SK-N-SH (cell line): Measurements from ENCODE around the gene ASAP2. TPM values are rescaled to one million over a fixed set of nuclear protein-coding genes. Genes with fewer than 3 reads are reported as not detected.

Experiments used
- CTCF ChIA-PET: fragments of 300-600, 350-600 bp; formaldehyde crosslinking; extraction: SDS; loops from one replicate; lab custom pipeline; 2021; lab: Yijun Ruan, JAX
- POLR2A ChIA-PET: fragments of 350-600 bp; sonication (Branson Sonifier 250); formaldehyde crosslinking; extraction: SDS; loops from one replicate; lab custom pipeline; 2020; ENCODE audit warnings: antibody characterized with exemption, inconsistent platforms; lab: Yijun Ruan, JAX
- DNase-seq: peaks from one replicate; pipeline ENCODE4 v3.0.0; 2012
- H2AFZ ChIP-seq: fragments of 200-600 bp; sonication (generic); 2 replicates; pipeline ENCODE4 v1.8.1; 2016; ENCODE audit warnings: antibody characterized with exemption, mild to moderate bottlenecking, low read depth
- H3F3A ChIP-seq: fragments of 200-600 bp; sonication (generic); replicated peaks from 2 replicates; pipeline ENCODE3; 2016; ENCODE audit warnings: antibody characterized with exemption, mild to moderate bottlenecking; ENCODE audit not compliant: insufficient read depth
- H3K27ac ChIP-seq, 2 experiments: fragments of 200-500 bp in 1 of 2; fragments of 200-600 bp in 1 of 2; sonication (Bioruptor generic) in 1 of 2; sonication (generic), shearing (Covaris generic) in 1 of 2; 2 replicates each; pipeline versions ENCODE4 v1.5.1 to v1.6.1; 2014 to 2016; ENCODE audit warnings: low read depth in 2 of 2, inconsistent platforms in 1 of 2, low read length in 1 of 2, mild to moderate bottlenecking in 1 of 2, mixed read lengths in 1 of 2
- H3K27me3 ChIP-seq: fragments of 200-600 bp; sonication (generic), shearing (Covaris generic); 2 replicates; pipeline ENCODE4 v1.6.1; 2016; ENCODE audit warnings: mixed run types; ENCODE audit not compliant: insufficient read depth
- H3K36me3 ChIP-seq, 2 experiments: fragments of 200-500 bp in 1 of 2; fragments of 200-600 bp in 1 of 2; sonication (Bioruptor generic) in 1 of 2; sonication (generic) in 1 of 2; replicated peaks in 1 of 2; 2 replicates each; pipeline versions ENCODE3 to v1.5.1; 2014 to 2016; ENCODE audit warnings: low read length in 1 of 2, mild to moderate bottlenecking in 1 of 2; ENCODE audit not compliant: insufficient read depth in 2 of 2, control insufficient read depth in 1 of 2
- H3K4me1 ChIP-seq, 2 experiments: fragments of 200-500 bp in 1 of 2; fragments of 200-600 bp in 1 of 2; sonication (Bioruptor generic) in 1 of 2; sonication (generic), shearing (Covaris generic) in 1 of 2; 2 replicates each; pipeline versions ENCODE4 v1.5.1 to v1.6.1; 2014 to 2016; ENCODE audit warnings: low read depth in 1 of 2, low read length in 1 of 2, mixed run types in 1 of 2; ENCODE audit not compliant: insufficient read depth in 2 of 2, control insufficient read depth in 1 of 2
- H3K4me2 ChIP-seq: fragments of 200-600 bp; sonication (generic), shearing (Covaris generic); 2 replicates; pipeline ENCODE4 v1.6.1; 2017; ENCODE audit warnings: mixed run types
- H3K4me3 ChIP-seq, 2 experiments: fragments of 200-500 bp in 1 of 2; fragments of 200-600 bp in 1 of 2; sonication (Bioruptor generic) in 1 of 2; sonication (generic), shearing (Covaris generic) in 1 of 2; 2 replicates each; pipeline versions ENCODE4 v1.5.1 to v1.8.1; 2014 to 2016; ENCODE audit warnings: low read depth in 2 of 2, inconsistent platforms in 1 of 2, low read length in 1 of 2, mild to moderate bottlenecking in 1 of 2, mixed read lengths in 1 of 2, moderate library complexity in 1 of 2
- H3K79me2 ChIP-seq: fragments of 200-600 bp; sonication (generic); 2 replicates; pipeline ENCODE4 v1.8.1; 2017; ENCODE audit warnings: mild to moderate bottlenecking; ENCODE audit not compliant: insufficient read depth
- H3K9ac ChIP-seq: fragments of 200-600 bp; sonication (generic); 2 replicates; pipeline ENCODE4 v1.6.1; 2017; ENCODE audit warnings: mixed run types
- H3K9me2 ChIP-seq: fragments of 200-600 bp; sonication (generic); 2 replicates; pipeline ENCODE4 v1.6.1; 2017; ENCODE audit warnings: mixed run types
- H3K9me3 ChIP-seq: fragments of 200-600 bp; sonication (generic); 2 replicates; pipeline ENCODE4 v1.6.1; 2017; ENCODE audit warnings: mixed run types, mild to moderate bottlenecking, moderate library complexity
- H4K20me1 ChIP-seq: fragments of 200-600 bp; sonication (generic); 2 replicates; pipeline ENCODE4 v1.6.1; 2017; ENCODE audit warnings: mild to moderate bottlenecking, mixed run types; ENCODE audit not compliant: insufficient read depth
- CHD2 ChIP-seq: fragments of 150-350 bp; IDR thresholded peaks from 2 replicates; pipeline ENCODE4 v1.6.1; 2018; ENCODE audit warnings: low read length; ENCODE audit not compliant: partially characterized antibody
- ELF1 ChIP-seq: IDR thresholded peaks from 2 replicates; pipeline ENCODE4 v1.4.0; 2012
- EZH2phosphoT487 ChIP-seq: fragments of 200-600 bp; sonication (generic); IDR thresholded peaks from 2 replicates; pipeline ENCODE4 v1.6.1; 2017; ENCODE audit warnings: low read depth, mixed run types, mild to moderate bottlenecking, antibody characterized with exemption, moderate library complexity, borderline replicate concordance
- FOSL2 ChIP-seq: IDR thresholded peaks from 2 replicates; pipeline ENCODE4 v1.4.0; 2012; ENCODE audit warnings: low read depth, mild to moderate bottlenecking, moderate library complexity, borderline replicate concordance
- FOXJ3 ChIP-seq: sonication (generic); formaldehyde crosslinking; IDR thresholded peaks from 2 replicates; pipeline ENCODE4 v1.5.1; 2020; ENCODE audit warnings: mild to moderate bottlenecking, missing genetic modification reagents
- IRF3 ChIP-seq: fragments of 150-350 bp; IDR thresholded peaks from 2 replicates; pipeline ENCODE4 v1.6.1; 2016; ENCODE audit warnings: mild to moderate bottlenecking, low read depth, low read length
- NFIC ChIP-seq: IDR thresholded peaks from 2 replicates; pipeline ENCODE4 v1.4.0; 2012; ENCODE audit warnings: borderline replicate concordance
- NRF1 ChIP-seq: IDR thresholded peaks from 2 replicates; pipeline ENCODE4 v1.6.1; 2012; ENCODE audit warnings: low read depth, mild to moderate bottlenecking, low read length
- SIN3A ChIP-seq: IDR thresholded peaks from 2 replicates; pipeline ENCODE4 v1.6.1; 2012; ENCODE audit warnings: low read depth, mild to moderate bottlenecking, low read length, moderate library complexity, borderline replicate concordance
- TAF1 ChIP-seq: IDR thresholded peaks from 2 replicates; pipeline ENCODE4 v1.6.1; 2012; ENCODE audit warnings: low read depth, mild to moderate bottlenecking, low read length, moderate library complexity, borderline replicate concordance
- USF2 ChIP-seq: fragments of 150-350 bp; IDR thresholded peaks from 2 replicates; pipeline ENCODE4 v1.6.1; 2017; ENCODE audit warnings: antibody characterized with exemption, low read length, low read depth, borderline replicate concordance
- WGBS: methylation state at CpG from one replicate; pipeline ENCODE4 v1.1.6; 2017; ENCODE audit warnings: low lambda C conversion rate; 5-methylcytosine and 5-hydroxymethylcytosine counted together
- polyA plus RNA-seq, 3 experiments: library from polyadenylated mRNA; depleted of rRNA; stranded (reverse); fragments of >200 nt; gene quantifications; 2 replicates each; pipeline ENCODE4 v1.2.3, GENCODE V29; 2012
- TF ChIP-seq, protein P1 (sequence below): IDR thresholded peaks from 2 replicates; pipeline ENCODE4 v1.4.0; 2012; ENCODE audit warnings: low read depth
- TF ChIP-seq, protein P2 (sequence below): IDR thresholded peaks from 2 replicates; pipeline ENCODE4 v1.4.0; 2012; ENCODE audit warnings: low read depth, borderline replicate concordance
- TF ChIP-seq, protein P3 (sequence below): IDR thresholded peaks from 2 replicates; pipeline ENCODE4 v1.6.1; 2012; ENCODE audit warnings: mild to moderate bottlenecking, low read depth, low read length, moderate library complexity

ASAP2 gene
- polyA plus RNA-seq, 1 of the 3 experiments (the other 2 are of a cell fraction), result 37.9 TPM

GRCh38 chr2:9337901-9338300 lies 131.3 kb downstream of the ASAP2 start:
- Histone ChIP-seq H3F3A (peaks cover 23% of the 10 kb centered on the region), H3K27me3 (no peaks in the 10 kb centered on the region), H3K9ac (no peak overlapping the region), H3K4me2 (no peak overlapping the region; the same call in 1 of the 2 replicates), H3K4me1 (peaks cover 26 to 34% of the 10 kb centered on the region in 2 experiments), H2AFZ (no peak overlapping the region), H3K27ac (peak overlapping the region in 1 of 2 experiments; percentile 12; a peak in 1 of 4 replicates)
- ChIA-PET POLR2A (no interaction called here), CTCF (interaction anchor here (1.9 to 4.8 kb wide), 4 partner anchors 16 to 195 kb away, joined by 4 to 68 read pairs (median 14); partner anchors contain the start of gene ASAP2)
- DNase-seq, result no peak
- TF ChIP-seq SIN3A (no peak), FOXJ3 (no peak), NRF1 (no peak), EZH2phosphoT487 (no peak), ELF1 (no peak), FOSL2 (no peak), USF2 (no peak), NFIC (no peak)
- TF ChIP-seq, protein P1, sequence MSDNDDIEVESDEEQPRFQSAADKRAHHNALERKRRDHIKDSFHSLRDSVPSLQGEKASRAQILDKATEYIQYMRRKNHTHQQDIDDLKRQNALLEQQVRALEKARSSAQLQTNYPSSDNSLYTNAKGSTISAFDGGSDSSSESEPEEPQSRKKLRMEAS, result no peak
- TF ChIP-seq, protein P2, sequence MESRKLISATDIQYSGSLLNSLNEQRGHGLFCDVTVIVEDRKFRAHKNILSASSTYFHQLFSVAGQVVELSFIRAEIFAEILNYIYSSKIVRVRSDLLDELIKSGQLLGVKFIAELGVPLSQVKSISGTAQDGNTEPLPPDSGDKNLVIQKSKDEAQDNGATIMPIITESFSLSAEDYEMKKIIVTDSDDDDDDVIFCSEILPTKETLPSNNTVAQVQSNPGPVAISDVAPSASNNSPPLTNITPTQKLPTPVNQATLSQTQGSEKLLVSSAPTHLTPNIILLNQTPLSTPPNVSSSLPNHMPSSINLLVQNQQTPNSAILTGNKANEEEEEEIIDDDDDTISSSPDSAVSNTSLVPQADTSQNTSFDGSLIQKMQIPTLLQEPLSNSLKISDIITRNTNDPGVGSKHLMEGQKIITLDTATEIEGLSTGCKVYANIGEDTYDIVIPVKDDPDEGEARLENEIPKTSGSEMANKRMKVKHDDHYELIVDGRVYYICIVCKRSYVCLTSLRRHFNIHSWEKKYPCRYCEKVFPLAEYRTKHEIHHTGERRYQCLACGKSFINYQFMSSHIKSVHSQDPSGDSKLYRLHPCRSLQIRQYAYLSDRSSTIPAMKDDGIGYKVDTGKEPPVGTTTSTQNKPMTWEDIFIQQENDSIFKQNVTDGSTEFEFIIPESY, result no peak
- TF ChIP-seq, all 33 proteins: peak for 0
- H3K36me3 ChIP-seq, result peaks cover 53 to 58% of the 10 kb centered on the region in 2 experiments
- no peak overlapping the region for H3K4me3 ChIP-seq
- H4K20me1 ChIP-seq, result peaks cover 8% of the 10 kb centered on the region; the same call in 1 of the 2 replicates
- peaks cover 27% of the 10 kb centered on the region for H3K79me2 ChIP-seq
- no peaks in the 10 kb centered on the region for H3K9me2 ChIP-seq
- 93% methylated on average over 8 of the region's 8 CpGs for WGBS
- no peaks in the 10 kb centered on the region for H3K9me3 ChIP-seq

DNA sequence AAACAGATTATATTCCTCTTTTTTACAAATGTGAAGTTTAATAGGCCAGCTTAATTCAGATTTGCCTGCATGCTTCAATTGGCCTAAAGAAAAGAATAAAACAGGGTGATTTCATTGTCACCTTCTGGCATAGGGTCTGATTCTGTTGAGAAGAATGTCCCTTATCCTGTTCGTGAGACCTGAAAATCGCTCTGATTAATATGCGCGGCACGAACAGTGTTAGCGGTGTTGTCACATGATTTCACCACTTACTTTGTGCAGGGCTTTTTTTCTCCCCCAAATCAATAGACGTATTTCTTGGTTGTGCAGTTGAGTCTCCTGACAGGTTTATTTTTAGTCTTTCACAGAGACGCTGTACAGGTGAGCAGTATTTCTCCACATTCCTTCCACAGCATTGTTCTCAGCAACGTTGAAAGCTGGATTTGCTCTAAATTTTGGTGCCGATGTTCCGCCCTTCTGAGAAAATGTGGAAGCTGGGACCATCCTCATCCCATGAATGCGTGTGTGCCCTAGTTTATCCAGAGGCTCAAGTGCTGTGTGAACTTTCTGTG lies 134.8 kb downstream of the ASAP2 start:
- Histone ChIP-seq H3K27ac (no peak overlapping the region), H3K79me2 (peaks cover 19% of the 10 kb centered on the region), H3K36me3 (peaks cover 57 to 60% of the 10 kb centered on the region in 2 experiments), H3F3A (peaks cover 5% of the 10 kb centered on the region), H3K4me1 (peaks cover 12 to 17% of the 10 kb centered on the region in 2 experiments), H3K4me3 (no peak overlapping the region), H4K20me1 (peaks cover 8% of the 10 kb centered on the region; the same call in 1 of the 2 replicates), H3K27me3 (no peaks in the 10 kb centered on the region), H3K9ac (no peak overlapping the region), H2AFZ (no peak overlapping the region), H3K4me2 (no peak overlapping the region), H3K9me3 (no peaks in the 10 kb centered on the region), H3K9me2 (no peaks in the 10 kb centered on the region)
- ChIA-PET POLR2A (no interaction called here), CTCF (no interaction called here)
- DNase-seq, result no peak
- WGBS, result 95% methylated on average over 12 of the region's 12 CpGs
- TF ChIP-seq TAF1 (no peak), NFIC (no peak), IRF3 (no peak), CHD2 (no peak)
- TF ChIP-seq, protein P2, result no peak
- TF ChIP-seq, protein P3, sequence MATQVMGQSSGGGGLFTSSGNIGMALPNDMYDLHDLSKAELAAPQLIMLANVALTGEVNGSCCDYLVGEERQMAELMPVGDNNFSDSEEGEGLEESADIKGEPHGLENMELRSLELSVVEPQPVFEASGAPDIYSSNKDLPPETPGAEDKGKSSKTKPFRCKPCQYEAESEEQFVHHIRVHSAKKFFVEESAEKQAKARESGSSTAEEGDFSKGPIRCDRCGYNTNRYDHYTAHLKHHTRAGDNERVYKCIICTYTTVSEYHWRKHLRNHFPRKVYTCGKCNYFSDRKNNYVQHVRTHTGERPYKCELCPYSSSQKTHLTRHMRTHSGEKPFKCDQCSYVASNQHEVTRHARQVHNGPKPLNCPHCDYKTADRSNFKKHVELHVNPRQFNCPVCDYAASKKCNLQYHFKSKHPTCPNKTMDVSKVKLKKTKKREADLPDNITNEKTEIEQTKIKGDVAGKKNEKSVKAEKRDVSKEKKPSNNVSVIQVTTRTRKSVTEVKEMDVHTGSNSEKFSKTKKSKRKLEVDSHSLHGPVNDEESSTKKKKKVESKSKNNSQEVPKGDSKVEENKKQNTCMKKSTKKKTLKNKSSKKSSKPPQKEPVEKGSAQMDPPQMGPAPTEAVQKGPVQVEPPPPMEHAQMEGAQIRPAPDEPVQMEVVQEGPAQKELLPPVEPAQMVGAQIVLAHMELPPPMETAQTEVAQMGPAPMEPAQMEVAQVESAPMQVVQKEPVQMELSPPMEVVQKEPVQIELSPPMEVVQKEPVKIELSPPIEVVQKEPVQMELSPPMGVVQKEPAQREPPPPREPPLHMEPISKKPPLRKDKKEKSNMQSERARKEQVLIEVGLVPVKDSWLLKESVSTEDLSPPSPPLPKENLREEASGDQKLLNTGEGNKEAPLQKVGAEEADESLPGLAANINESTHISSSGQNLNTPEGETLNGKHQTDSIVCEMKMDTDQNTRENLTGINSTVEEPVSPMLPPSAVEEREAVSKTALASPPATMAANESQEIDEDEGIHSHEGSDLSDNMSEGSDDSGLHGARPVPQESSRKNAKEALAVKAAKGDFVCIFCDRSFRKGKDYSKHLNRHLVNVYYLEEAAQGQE, result no peak
